Esophagus muscularis mucosa (tissue), 4 donors: ENCODE data around the gene PHACTR1. TPM values are rescaled to one million over a fixed set of nuclear protein-coding genes. Genes with fewer than 3 reads are reported as not detected.
"Not testable (repeated sequence)": the region's sequence is repeated elsewhere in the genome, so short reads cannot be mapped to it uniquely, and the experiment has no call there.

ENCODE experiments used
- DNase-seq: peaks from one replicate; pipeline ENCODE4 v3.0.0-alpha.2; 2017; ENCODE audit errors: extremely low spot score
- H3K27ac ChIP-seq, 4 donors: fragments of 200-600 bp; sonication (generic); replicated peaks in 1 of 4; 1 replicate in 3 of 4; 2 replicates in 1 of 4; pipeline ENCODE4 v1.5.1; 2016 to 2019; ENCODE audit warnings: mild to moderate bottlenecking in 1 of 4
- H3K27me3 ChIP-seq, 4 donors: fragments of 200-600 bp; sonication (generic); one replicate each; pipeline versions ENCODE4 v1.5.1 to v1.6.0; 2016 to 2019
- H3K36me3 ChIP-seq, 4 donors: fragments of 200-600 bp; sonication (generic); one replicate each; pipeline ENCODE4 v1.5.1; 2016 to 2019
- H3K4me1 ChIP-seq, 4 donors: fragments of 200-600 bp; sonication (generic); one replicate each; pipeline ENCODE4 v1.5.1; 2016 to 2019
- H3K4me3 ChIP-seq, 4 donors: fragments of 200-600 bp; sonication (generic); 1 replicate in 2 of 4; 2 replicates in 2 of 4; pipeline ENCODE4 v1.5.1; 2016 to 2019; ENCODE audit warnings: mild to moderate bottlenecking in 4 of 4, moderate library complexity in 1 of 4
- H3K9me3 ChIP-seq, 4 donors: fragments of 200-600 bp; sonication (generic); 1 replicate in 3 of 4; 2 replicates in 1 of 4; pipeline ENCODE4 v1.5.1; 2016 to 2019
- CTCF ChIP-seq, 3 experiments: fragments of 200-600 bp in 2 of 3; fragments of 450-650 bp in 1 of 3; sonication (generic) in 2 of 3; IDR thresholded peaks; one replicate each; pipeline ENCODE4 v1.5.1; 2017 to 2019; ENCODE audit warnings: antibody characterized with exemption in 3 of 3, mild to moderate bottlenecking in 2 of 3, moderate library complexity in 1 of 3
- EP300 ChIP-seq: sonication (generic); formaldehyde crosslinking; IDR thresholded peaks from one replicate; pipeline ENCODE4 v1.6.1; 2017; ENCODE audit warnings: antibody characterized with exemption
- POLR2A ChIP-seq: fragments of 450-650 bp; IDR thresholded peaks from one replicate; pipeline ENCODE4 v1.6.1; 2017; ENCODE audit warnings: antibody characterized with exemption, moderate library complexity, mild to moderate bottlenecking, low read depth
- POLR2AphosphoS5 ChIP-seq, 2 donors: sonication (generic); formaldehyde crosslinking; IDR thresholded peaks; one replicate each; pipeline ENCODE4 v1.6.1; 2017; ENCODE audit warnings: antibody characterized with exemption in 2 of 2
- WGBS: methylation state at CpG from one replicate; pipeline ENCODE4 v1.1.5; 2018; 5-methylcytosine and 5-hydroxymethylcytosine counted together
- intact Hi-C: fragments of 100-400 bp; cut with DNase I; formaldehyde crosslinking; loops from one replicate; pipeline ENCODE4 v1.15.1; 2023
- total RNA-seq, 4 donors: library from RNA; depleted of rRNA; stranded (reverse); fragments of >200 nt; gene quantifications; one replicate each; pipeline versions ENCODE4 v1.1.0 to v1.2.1, GENCODE V29; 2016

PHACTR1 gene
- total RNA-seq, 4 donors from 2014 or later, result 0.83 to 4.2 (median 3.1) TPM

GRCh38 chr6:13131935-13132661 is 415.5 kb downstream of the PHACTR1 start:
- H3K36me3 ChIP-seq, result no peaks in the 10 kb centered on the region
- no peak overlapping the region for H3K27ac ChIP-seq
- no peak for TF ChIP-seq POLR2A
- no peaks in the 10 kb centered on the region for H3K9me3 ChIP-seq
- intact Hi-C loops, result no loop called here
- 90% methylated on average over 4 of the region's 4 CpGs for WGBS
- DNase-seq, result no peak
- no peaks in the 10 kb centered on the region for H3K4me1 ChIP-seq
- H3K4me3 ChIP-seq, result no peak overlapping the region
- no peaks in the 10 kb centered on the region for H3K27me3 ChIP-seq

GRCh38 chr6:13133894-13134293 is 417.3 kb downstream of the PHACTR1 start:
- H3K27me3 ChIP-seq, H3K9me3 ChIP-seq, H3K27ac ChIP-seq, intact Hi-C loops, H3K4me3 ChIP-seq, DNase-seq, H3K36me3 ChIP-seq, H3K4me1 ChIP-seq: not testable (repeated sequence)
- WGBS, result 91% methylated on average over 6 of the region's 32 CpGs

- Histone ChIP-seq H3K27me3 (no peaks in the 10 kb centered on the region), H3K36me3 (no peaks in the 10 kb centered on the region), H3K27ac (no peak overlapping the region), H3K9me3 (no peaks in the 10 kb centered on the region), H3K4me1 (no peaks in the 10 kb centered on the region), H3K4me3 (no peak overlapping the region)
- WGBS, result 84% methylated on average over 9 of the region's 10 CpGs
- intact Hi-C loops, result no loop called here
- DNase-seq, result no peak
- TF ChIP-seq CTCF (IDR thresholded peaks at IDR 0.05) (no peak), POLR2AphosphoS5 (IDR thresholded peaks at IDR 0.05) (no peak), POLR2A (no peak), EP300 (no peak)
Observed at GRCh38 chr6:13135152-13135551, 418.6 kb downstream of the PHACTR1 start.

- TF ChIP-seq CTCF (IDR thresholded peaks at IDR 0.05) (no peak), POLR2A (no peak), POLR2AphosphoS5 (IDR thresholded peaks at IDR 0.05) (no peak), EP300 (no peak)
- Histone ChIP-seq H3K9me3 (no peaks in the 10 kb centered on the region), H3K4me3 (no peak overlapping the region), H3K4me1 (no peaks in the 10 kb centered on the region), H3K27me3 (no peaks in the 10 kb centered on the region), H3K36me3 (no peaks in the 10 kb centered on the region), H3K27ac (no peak overlapping the region)
- 82% methylated on average over 2 of the region's 2 CpGs for WGBS
- no peak for DNase-seq
- intact Hi-C loops, result no loop called here
Observed at GRCh38 chr6:13139119-13139518, 422.6 kb downstream of the PHACTR1 start.

- Histone ChIP-seq H3K36me3 (no peaks in the 10 kb centered on the region), H3K27me3 (no peaks in the 10 kb centered on the region), H3K27ac (no peak overlapping the region), H3K9me3 (no peaks in the 10 kb centered on the region), H3K4me3 (no peak overlapping the region), H3K4me1 (no peaks in the 10 kb centered on the region)
- no peak for DNase-seq
- 82% methylated on average over 1 of the region's 1 CpG for WGBS
- intact Hi-C loops, result no loop called here
- TF ChIP-seq CTCF (IDR thresholded peaks at IDR 0.05), result no peak
Observed at GRCh38 chr6:13140980-13141379, 424.4 kb downstream of the PHACTR1 start.

GRCh38 chr6:13141387-13141786 is 424.8 kb downstream of the PHACTR1 start:
- no peaks in the 10 kb centered on the region for H3K36me3 ChIP-seq
- 74% methylated on average over 7 of the region's 7 CpGs for WGBS
- H3K9me3 ChIP-seq, result no peaks in the 10 kb centered on the region
- TF ChIP-seq POLR2A (no peak), CTCF (IDR thresholded peaks at IDR 0.05) (no peak), EP300 (no peak), POLR2AphosphoS5 (IDR thresholded peaks at IDR 0.05) (no peak)
- no peak for DNase-seq
- no peaks in the 10 kb centered on the region for H3K27me3 ChIP-seq
- intact Hi-C loops, result no loop called here
- no peak overlapping the region for H3K27ac ChIP-seq
- H3K4me3 ChIP-seq, result no peak overlapping the region
- H3K4me1 ChIP-seq, result no peaks in the 10 kb centered on the region
